Breast epithelium (tissue), 4 donors: Measurements from ENCODE around the gene SSBP4. TPM values are rescaled to one million over a fixed set of nuclear protein-coding genes. Genes with fewer than 3 reads are reported as not detected.
A peak's percentile ranks its signal among the peaks of the same experiment; 100 is the strongest.

ENCODE experiments used
- DNase-seq, 2 donors: peaks; one replicate each; pipeline ENCODE4 v3.0.0-alpha.2; 2019; ENCODE audit warnings: low spot score in 2 of 2
- H3K27ac ChIP-seq, 2 donors: fragments of 200-600 bp; sonication (generic) in 1 of 2; one replicate each; pipeline ENCODE4 v1.5.1; 2016 to 2019; ENCODE audit warnings: mild to moderate bottlenecking in 1 of 2
- H3K27me3 ChIP-seq, 2 donors: fragments of 200-600 bp; sonication (generic) in 1 of 2; one replicate each; pipeline versions ENCODE4 v1.5.1 to v1.6.0; 2017 to 2019; ENCODE audit warnings: control low read depth in 1 of 2, mild to moderate bottlenecking in 1 of 2
- H3K36me3 ChIP-seq: fragments of 200-600 bp; one replicate; pipeline ENCODE4 v1.5.1; 2019
- H3K4me1 ChIP-seq, 2 donors: fragments of 200-600 bp; sonication (generic); one replicate each; pipeline ENCODE4 v1.5.1; 2016 to 2019; ENCODE audit warnings: control low read depth in 1 of 2
- H3K4me3 ChIP-seq, 3 donors: fragments of 200-600 bp; sonication (generic); 1 replicate in 2 of 3; 2 replicates in 1 of 3; pipeline ENCODE4 v1.5.1; 2016 to 2019; ENCODE audit warnings: mild to moderate bottlenecking in 3 of 3, moderate library complexity in 2 of 3
- H3K9me3 ChIP-seq, 2 donors: fragments of 200-600 bp; sonication (generic) in 1 of 2; one replicate each; pipeline ENCODE4 v1.5.1; 2016 to 2019; ENCODE audit warnings: control low read depth in 1 of 2
- POLR2A ChIP-seq: fragments of 450-650 bp; IDR thresholded peaks from one replicate; pipeline ENCODE4 v1.6.1; 2016; ENCODE audit warnings: antibody characterized with exemption, mild to moderate bottlenecking, moderate library complexity
- POLR2AphosphoS5 ChIP-seq, 3 donors: sonication (generic); formaldehyde crosslinking; IDR thresholded peaks; one replicate each; pipeline ENCODE4 v1.6.1; 2017; ENCODE audit warnings: antibody characterized with exemption in 3 of 3
- intact Hi-C: fragments of 100-400 bp; cut with DNase I; formaldehyde crosslinking; loops from one replicate; pipeline ENCODE4 v1.15.1; 2023; ENCODE audit warnings: low total_unique reads
- total RNA-seq, 3 donors: library from RNA; depleted of rRNA; stranded (reverse); fragments of >200 nt; gene quantifications; one replicate each; pipeline ENCODE4 v1.1.0, GENCODE V29; 2016
- TF ChIP-seq, protein P1 (sequence below), 3 donors: fragments of 450-650 bp; IDR thresholded peaks; one replicate each; pipeline ENCODE4 v1.5.1; 2016 to 2017; ENCODE audit warnings: antibody characterized with exemption in 3 of 3, mild to moderate bottlenecking in 3 of 3, moderate library complexity in 3 of 3

The SSBP4 gene
- total RNA-seq, 3 donors from 2014 or later, result 29.4 to 71.8 (median 46.7) TPM

DNA sequence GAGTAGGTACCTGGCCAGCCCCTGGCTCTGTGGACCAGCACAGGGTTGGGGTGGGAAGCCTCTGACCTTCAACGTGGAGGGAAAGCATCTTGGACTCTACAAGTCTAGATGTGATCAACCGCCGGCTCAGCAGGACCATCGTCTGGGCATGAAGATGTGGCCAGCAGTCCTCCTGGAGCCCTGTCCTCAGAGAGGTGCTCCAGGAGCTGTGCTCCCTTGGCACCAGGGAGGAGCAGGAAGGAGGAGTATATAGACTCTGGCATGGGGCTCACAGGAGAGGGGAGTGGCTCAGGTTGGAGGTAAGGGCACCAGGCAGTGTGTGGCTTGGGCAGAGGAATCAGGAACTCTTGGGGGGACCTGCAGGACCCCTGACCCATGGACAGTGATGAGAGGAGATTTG, 37.1 kb downstream of the SSBP4 start:
- intact Hi-C loops, result no loop called here
- TF ChIP-seq, protein P1, sequence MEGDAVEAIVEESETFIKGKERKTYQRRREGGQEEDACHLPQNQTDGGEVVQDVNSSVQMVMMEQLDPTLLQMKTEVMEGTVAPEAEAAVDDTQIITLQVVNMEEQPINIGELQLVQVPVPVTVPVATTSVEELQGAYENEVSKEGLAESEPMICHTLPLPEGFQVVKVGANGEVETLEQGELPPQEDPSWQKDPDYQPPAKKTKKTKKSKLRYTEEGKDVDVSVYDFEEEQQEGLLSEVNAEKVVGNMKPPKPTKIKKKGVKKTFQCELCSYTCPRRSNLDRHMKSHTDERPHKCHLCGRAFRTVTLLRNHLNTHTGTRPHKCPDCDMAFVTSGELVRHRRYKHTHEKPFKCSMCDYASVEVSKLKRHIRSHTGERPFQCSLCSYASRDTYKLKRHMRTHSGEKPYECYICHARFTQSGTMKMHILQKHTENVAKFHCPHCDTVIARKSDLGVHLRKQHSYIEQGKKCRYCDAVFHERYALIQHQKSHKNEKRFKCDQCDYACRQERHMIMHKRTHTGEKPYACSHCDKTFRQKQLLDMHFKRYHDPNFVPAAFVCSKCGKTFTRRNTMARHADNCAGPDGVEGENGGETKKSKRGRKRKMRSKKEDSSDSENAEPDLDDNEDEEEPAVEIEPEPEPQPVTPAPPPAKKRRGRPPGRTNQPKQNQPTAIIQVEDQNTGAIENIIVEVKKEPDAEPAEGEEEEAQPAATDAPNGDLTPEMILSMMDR (IDR thresholded peaks at IDR 0.05), result no peak
- TF ChIP-seq POLR2AphosphoS5 (IDR thresholded peaks at IDR 0.05), result no peak
- no peak for TF ChIP-seq POLR2A
- H3K4me3 ChIP-seq, result no peak overlapping the region
- H3K9me3 ChIP-seq, result no peaks in the 10 kb centered on the region
- H3K27me3 ChIP-seq, result no peaks in the 10 kb centered on the region
- peaks cover 10 to 11% of the 10 kb centered on the region in 2 donors for H3K4me1 ChIP-seq
- peaks cover 6% of the 10 kb centered on the region for H3K36me3 ChIP-seq
- H3K27ac ChIP-seq, result peak overlapping the region in 1 of 2 donors; percentile 48
- no peak for DNase-seq

DNA sequence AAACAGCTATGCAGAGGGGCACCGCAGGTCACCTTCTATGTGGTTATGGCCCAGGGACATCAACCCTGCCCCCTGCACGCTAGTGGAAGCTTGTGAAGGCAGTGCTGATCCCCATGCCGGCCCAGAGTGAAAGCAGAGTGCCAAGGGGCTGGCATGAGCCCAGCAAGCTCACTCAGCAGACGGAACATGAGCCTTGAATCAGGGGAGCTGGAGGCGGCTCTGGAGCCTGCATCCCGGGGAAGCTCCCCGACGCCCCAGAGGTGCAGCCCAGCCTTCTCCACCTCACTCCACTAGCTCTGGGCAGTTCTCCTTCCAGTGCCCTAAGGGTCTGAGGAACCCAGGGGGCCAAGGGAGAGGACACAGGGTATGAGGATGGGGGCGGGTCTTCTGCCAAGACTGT, 37.8 kb downstream of the SSBP4 start:
- peaks cover 6% of the 10 kb centered on the region for H3K36me3 ChIP-seq
- DNase-seq, result no peak
- no peaks in the 10 kb centered on the region for H3K27me3 ChIP-seq
- intact Hi-C loops, result no loop called here
- no peak overlapping the region for H3K4me3 ChIP-seq
- TF ChIP-seq POLR2AphosphoS5 (IDR thresholded peaks at IDR 0.05) (no peak), POLR2A (no peak)
- TF ChIP-seq, protein P1 (IDR thresholded peaks at IDR 0.05), result no peak
- H3K9me3 ChIP-seq, result no peaks in the 10 kb centered on the region
- peaks cover 11 to 12% of the 10 kb centered on the region in 2 donors for H3K4me1 ChIP-seq
- H3K27ac ChIP-seq, result peak overlapping the region in 1 of 2 donors; percentile 71

DNA sequence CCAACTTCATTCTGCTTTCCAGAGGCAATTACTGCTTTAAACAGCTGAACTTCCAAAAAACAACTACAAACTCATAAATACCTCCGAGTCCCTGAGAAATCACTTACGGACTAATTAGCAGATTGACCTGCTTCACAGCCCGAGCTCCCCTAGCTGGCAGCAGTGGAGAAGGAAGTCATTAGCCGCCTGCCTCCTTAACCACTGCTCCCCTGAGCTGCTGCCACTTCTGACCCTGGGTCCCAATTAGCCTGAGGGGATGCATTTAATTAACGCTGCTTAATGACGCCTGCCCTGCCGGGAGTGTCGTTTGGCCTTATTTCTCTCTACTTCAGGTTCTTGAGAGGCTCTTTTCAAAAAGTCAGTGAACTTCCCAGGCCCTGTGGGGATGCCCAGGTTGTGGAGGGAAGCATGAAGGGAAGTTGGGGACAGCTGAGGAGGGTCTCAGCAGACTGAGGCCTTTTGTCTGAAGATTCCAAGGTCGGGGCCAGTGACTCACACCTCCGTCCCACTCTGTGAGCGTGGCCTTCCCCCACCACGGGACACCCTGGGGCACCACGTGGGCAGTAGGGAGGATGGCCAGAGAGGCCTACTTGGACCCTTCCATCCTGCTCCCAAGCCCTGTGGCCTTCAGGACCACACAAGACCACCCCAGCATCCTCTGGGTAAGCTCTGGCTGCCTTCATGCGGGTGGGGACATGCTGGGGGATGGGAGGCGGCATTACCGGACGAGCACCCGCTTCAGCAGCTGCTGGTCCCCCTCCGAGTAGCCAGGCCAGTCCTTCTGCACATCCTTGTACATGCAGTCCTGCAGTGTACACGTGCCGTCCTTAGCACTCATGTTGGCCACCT, 38.5 kb downstream of the SSBP4 start:
- Histone ChIP-seq H3K27ac (peak overlapping the region in 1 of 2 donors; percentile 71), H3K9me3 (no peaks in the 10 kb centered on the region), H3K27me3 (no peaks in the 10 kb centered on the region), H3K36me3 (peaks cover 6% of the 10 kb centered on the region), H3K4me1 (peaks cover 11 to 12% of the 10 kb centered on the region in 2 donors), H3K4me3 (no peak overlapping the region)
- no peak for DNase-seq
- no peak for TF ChIP-seq POLR2A
- no peak for TF ChIP-seq POLR2AphosphoS5 (IDR thresholded peaks at IDR 0.05)
- TF ChIP-seq, protein P1 (IDR thresholded peaks at IDR 0.05), result no peak
- intact Hi-C loops, result no loop called here

DNA sequence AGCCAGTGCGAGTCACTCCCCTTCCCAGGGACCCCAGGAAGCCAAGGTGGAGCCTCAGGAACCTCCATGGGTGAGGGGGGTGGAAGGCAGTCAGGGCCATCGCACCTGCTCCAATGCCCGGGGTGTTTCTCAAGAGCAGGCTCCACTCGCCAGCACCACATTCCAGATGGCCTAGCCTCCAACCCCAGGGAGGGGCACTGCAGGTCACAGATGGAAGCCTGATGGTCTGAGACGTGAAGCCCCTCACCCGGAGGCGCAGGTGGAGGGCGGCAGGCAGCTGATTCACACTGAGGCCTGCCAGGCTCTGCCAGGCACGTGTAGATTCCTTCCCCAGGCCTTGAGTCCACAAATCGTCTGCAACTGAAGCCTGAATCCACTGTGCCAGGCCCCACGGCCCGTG, 41.7 kb downstream of the SSBP4 start:
- Histone ChIP-seq H3K9me3 (no peaks in the 10 kb centered on the region), H3K4me1 (peaks cover 20 to 24% of the 10 kb centered on the region in 2 donors), H3K27ac (peak overlapping the region; percentile 54 to 95), H3K27me3 (no peaks in the 10 kb centered on the region), H3K36me3 (peaks cover 6% of the 10 kb centered on the region), H3K4me3 (no peak overlapping the region)
- intact Hi-C loops, result no loop called here
- DNase-seq, result no peak
- TF ChIP-seq, protein P1 (IDR thresholded peaks at IDR 0.05), result no peak
- TF ChIP-seq POLR2AphosphoS5 (IDR thresholded peaks at IDR 0.05), result no peak

DNA sequence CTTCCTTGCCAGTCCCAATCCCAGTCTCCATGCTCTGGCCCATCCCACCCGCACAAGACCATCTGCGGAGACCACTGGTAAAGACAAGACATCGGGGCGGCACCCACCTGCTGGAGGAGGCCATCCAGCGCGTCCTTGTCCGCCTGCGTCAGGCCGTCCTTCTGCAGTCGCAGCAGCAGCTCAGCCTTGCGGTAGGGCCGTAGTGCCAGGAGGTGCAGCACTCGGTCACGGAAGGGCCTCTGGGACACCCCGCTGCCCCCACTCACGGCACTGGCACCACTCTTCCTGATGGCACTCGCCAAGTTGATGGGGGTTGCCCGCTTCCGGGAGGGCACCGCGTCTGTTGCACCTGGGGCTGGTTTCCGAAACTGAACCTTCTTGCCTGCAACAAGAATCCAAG, 42.3 kb downstream of the SSBP4 start:
- peaks cover 20 to 24% of the 10 kb centered on the region in 2 donors for H3K4me1 ChIP-seq
- TF ChIP-seq, protein P1 (IDR thresholded peaks at IDR 0.05), result no peak
- TF ChIP-seq POLR2AphosphoS5 (IDR thresholded peaks at IDR 0.05), result no peak
- H3K9me3 ChIP-seq, result no peaks in the 10 kb centered on the region
- peaks cover 6% of the 10 kb centered on the region for H3K36me3 ChIP-seq
- no peak for DNase-seq
- peak overlapping the region; percentile 54 to 95 for H3K27ac ChIP-seq
- intact Hi-C loops, result no loop called here
- no peak overlapping the region for H3K4me3 ChIP-seq
- H3K27me3 ChIP-seq, result no peaks in the 10 kb centered on the region
